GM18519 (cell line): ENCODE data around the gene CHM.
"Not testable (repeated sequence)": the region's sequence is repeated elsewhere in the genome, so short reads cannot be mapped to it uniquely, and the experiment has no call there.

Source experiments
- ATAC-seq: cut with Tn5 transposase; IDR thresholded peaks from one replicate; pipeline ENCODE4 v1.9.1; 2021; ENCODE audit warnings: mild to moderate bottlenecking, moderate library complexity; ENCODE audit not compliant: unreplicated experiment, low FRiP score

The CHM gene

DNA sequence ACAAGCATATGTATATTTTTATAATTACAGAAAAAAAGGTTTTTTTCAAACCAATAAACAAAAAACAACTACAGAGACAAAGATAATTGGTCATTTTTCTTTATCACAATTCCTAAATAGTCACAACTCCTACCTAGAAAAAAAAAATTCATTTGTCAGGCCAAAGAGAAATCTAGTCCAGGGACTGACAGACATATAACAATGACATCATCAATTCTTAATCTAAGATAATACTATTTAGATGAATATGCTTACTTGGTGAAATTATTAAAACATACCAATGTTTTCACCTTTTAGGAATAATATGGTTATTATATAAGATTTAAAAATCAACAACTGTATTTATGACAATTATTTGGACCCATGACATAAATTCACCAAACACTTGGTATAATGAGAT lies 48.4 kb downstream of the CHM start:
- ATAC-seq, result no peak

DNA sequence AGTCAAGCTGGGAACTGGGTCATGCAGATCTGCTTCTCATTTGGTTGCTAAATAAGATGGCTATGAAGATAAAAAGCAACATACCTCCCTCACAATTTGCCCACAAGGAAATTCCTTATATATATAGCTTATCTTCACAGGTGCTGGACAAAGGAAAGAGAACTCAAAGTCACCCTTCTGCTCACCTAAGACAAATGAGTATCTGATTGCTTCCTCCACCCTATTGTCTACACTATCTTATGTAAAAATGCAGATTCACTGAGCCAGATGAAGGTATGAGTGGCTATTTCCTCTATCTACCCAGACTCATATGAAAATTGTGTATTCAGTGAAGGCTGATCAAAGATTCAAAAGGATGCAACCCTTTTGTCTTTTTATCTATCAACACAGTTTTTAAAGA lies 50.8 kb downstream of the CHM start:
- no peak for ATAC-seq

DNA sequence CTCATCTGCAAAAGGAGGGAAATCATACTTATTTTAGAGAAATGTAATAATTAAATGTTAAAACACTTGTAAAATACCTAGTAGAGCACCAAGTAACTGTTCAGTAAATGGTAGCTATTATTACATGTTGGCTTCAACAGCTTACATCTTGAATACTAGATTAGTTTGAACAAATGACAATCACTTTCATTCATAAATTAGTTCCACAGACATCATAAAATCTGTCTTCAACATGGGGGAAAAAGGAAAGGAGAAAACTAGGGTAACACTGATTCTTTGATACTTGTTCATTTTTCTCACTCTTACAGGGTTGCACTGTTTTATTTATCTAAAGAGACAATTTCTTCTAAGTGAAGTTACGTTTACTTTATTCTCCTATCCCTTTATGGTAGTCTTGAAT lies 51.7 kb downstream of the CHM start:
- ATAC-seq, result no peak

DNA sequence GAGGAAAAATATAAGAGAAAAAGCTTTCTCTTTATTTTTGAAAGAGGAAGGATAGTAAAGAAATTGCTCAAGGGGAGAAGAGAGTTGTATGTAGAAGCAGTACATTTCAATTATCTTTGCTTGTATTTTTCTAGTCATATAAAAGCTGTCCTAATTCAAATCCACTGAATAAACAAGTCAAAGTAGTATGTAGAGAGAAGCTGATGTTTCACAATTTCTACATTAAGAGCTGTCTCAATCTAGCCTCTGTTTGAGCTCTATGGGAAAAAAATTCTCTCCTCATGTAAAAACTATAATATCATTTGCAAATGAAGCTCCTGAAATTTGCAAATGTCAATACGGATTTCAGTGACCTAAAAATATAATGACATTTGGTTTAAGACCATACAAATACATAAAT lies 52.6 kb downstream of the CHM start:
- ATAC-seq, result no peak

DNA sequence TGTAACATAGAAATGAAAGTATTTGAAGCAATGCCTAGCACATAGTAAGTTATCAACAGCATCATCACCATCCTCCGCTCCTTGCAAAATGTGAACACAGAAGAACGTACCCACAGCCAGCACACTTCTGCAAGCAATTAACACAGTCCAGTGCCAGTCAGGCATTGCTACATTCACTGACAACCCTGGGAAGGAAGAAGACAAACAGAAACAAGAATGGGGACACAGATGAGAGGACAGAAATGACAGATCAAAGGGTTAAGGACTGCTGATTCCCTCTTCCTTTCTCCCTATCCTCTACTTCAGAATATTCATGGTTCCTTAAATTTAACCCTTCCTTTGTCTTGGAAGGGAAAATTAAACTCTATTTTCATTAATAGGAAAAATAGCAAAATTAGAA lies 53.1 kb downstream of the CHM start:
- ATAC-seq, result no peak

DNA sequence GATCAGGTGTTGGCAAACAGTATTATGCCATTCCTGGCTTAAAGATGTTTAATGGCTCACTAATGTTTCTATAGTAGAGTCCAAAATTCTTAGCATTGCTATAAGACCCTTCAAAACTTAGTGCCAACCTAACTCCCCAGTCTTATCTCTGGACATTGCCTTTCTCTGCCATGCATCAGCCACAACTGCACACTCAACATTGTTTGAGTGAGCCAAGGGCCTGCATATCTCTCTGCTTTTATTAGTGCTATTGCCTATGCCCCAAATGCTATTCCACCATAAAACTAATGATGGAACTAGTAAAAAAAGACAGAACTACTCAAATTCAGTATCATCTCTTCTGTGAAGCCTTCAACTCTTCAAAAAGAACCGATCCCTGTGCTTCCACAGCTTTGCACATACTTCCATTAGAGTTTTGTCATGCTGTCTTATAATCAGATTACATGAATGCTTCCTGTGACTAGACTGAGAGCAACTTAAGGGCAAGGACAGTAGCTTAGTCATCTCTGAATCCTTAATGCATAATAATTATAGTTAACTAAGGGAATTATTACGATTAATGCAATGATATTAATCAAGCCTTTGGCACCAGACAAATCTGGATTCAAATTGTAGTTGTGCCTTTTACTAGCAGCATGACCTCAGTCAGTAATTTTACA lies 53.7 kb downstream of the CHM start:
- ATAC-seq, result no peak

DNA sequence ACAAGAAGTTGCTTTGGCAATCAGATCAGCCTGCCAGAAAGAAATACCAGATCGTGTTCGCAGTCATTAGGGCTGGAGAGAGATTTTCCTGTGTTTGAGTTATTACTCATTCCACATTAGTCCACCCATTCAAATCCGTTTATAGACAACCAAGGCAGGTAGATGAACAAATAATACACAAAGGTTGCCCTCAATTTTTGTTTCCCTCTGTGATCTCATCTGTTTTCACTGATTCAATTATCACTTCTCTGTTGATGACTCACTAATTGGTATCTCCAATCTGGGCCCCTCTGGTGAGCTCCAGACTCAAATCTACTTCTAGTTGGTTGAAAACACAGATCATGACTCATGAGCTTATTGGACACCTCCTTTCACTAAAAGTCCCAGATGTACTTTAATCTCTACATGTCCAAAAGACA lies 54.5 kb downstream of the CHM start:
- no peak for ATAC-seq

DNA sequence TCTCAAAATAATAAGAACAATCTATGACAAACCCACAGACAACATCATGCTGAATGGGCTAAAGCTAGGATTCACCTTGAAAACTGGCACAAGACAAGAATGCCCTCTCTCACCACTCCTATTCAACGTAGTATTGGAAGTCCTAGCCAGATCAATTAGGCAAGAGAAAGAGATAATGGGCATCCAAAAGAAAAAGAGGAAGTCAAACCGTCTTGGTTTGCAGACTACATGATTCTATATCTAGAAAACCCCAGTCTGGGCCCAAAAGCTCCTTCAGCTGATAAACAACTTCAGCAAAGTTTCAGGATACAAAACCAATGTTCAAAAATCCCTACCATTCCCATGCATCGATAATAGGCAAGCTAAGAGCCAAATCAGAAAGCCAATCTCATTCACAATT lies 59.0 kb downstream of the CHM start:
- ATAC-seq, result no peak

DNA sequence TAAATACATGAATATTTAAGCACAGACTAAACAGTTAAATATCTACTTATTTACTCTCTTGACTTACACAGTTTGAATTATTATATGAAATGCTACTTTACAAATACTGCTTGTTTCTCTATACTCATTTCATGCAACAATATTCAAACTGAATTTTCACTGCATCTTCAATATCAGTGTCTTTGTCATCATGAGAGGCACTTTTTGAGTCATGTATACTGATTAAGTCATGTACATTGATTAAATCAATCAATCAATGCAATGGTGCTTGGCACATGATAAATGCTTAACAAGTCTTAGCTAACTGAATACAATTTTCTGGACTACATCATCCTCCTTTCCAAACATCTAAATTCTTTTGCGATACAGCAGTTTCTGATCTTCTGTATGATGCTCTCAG lies 67.1 kb downstream of the CHM start:
- no peak for ATAC-seq

DNA sequence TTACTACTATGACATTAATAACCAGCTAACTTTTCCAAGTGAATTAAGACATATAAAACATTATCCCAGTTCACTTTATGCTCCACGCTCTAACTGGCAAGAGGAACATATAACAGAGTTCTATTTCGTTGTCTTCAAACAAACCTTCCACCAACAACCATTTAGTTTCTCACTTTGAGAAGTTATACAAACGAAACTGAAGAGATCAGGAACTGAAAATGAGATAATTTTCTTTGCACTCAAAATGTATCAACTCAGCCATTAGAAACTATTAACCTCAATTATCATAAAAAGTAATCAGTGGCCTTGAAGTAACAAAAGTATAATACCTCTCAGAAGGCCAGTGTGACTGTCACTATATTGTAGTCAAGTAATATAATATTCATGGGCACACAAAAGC lies 70.1 kb downstream of the CHM start:
- no peak for ATAC-seq

DNA sequence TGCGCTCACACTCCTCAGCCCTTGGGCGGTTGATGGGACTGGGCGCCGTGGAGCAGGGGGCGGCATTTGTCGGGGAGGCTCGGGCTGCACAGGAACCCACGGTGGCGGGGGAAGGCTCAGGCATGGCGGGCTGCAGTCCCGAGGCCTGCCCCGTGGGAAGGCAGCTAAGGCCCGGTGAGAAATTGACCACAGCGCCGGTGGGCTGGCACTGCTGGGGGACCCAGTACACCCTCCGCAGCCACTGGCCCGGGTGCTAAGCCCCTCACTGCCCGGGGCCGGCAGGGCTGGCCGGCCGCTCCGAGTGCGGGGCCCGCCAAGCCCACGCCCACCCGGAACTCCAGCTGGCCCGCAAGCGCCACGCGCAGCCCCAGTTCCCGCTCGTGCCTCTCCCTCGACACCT lies 75.0 kb downstream of the CHM start:
- ATAC-seq, result not testable (repeated sequence)

DNA sequence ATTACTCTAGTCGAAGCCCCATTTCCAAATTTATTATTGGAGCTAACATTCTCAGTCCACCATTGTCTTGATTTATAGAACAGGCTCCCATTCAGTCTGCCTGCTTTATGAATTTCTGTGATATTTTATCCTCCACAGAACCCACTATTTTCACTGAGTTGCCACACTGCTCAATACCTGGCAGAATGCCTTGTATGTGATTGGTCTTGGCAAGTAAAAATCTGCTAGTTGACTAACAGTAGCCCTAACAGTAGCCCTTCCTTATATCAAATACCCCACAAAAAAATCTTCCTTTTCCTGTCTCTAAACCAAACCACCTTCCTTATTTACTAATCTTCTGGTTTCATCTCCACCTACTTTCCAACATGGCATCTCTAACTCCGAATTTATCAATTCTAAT lies 82.6 kb downstream of the CHM start:
- no peak for ATAC-seq

DNA sequence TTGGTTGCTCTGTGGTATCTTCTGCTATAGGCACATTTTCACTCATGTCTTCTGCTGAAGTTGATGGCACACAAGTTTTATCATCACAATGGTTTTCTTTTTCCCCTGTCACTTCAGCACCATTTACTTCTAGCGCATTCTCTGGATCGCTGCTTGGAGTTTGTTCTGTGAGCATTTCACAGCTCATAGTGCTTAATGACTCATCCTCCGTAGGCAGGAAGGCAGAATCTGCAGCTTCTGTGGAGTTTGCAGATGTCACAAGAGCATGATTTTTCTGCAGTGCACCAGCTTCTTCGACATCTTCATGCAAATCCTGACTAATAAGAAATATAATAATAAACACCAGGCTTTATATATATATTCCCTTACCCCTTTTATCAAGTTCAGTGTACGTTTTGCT lies 83.6 kb downstream of the CHM start:
- ATAC-seq, result no peak

DNA sequence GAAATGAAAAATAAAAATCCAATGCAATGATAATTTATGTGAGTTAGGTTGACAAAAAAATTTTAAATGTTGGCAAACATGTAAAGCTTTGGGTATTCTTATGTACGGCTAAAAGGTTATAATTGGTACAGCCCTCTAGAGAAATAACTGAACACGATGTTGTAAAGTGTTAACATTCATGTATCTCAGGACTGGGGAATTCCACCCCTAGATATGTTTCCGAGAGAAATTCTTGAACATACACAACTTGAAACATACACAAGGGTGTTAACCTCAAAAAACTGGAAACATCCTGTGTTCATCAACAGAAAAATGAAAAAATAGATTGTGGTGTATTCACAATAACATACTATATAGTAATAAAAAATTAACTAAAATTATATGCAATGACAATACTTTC lies 91.8 kb downstream of the CHM start:
- ATAC-seq, result no peak

DNA sequence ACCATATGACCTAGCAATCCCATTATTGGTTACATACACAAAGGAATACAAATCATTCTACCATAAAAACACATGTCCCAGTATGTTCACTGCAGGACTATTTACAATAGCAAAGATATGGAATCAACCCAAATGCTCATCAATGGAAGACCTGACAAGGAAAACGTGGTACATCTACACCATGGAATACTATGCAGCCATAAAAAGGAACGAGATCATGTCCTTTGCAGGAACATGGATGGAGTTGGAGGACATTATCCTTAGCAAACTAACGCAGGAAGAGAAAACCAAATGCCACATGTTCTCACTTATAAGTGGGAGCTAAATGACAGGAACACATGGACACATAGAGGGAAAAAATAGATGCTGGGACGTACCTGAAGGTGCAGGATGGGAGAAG lies 102.6 kb downstream of the CHM start:
- ATAC-seq, result not testable (repeated sequence)

DNA sequence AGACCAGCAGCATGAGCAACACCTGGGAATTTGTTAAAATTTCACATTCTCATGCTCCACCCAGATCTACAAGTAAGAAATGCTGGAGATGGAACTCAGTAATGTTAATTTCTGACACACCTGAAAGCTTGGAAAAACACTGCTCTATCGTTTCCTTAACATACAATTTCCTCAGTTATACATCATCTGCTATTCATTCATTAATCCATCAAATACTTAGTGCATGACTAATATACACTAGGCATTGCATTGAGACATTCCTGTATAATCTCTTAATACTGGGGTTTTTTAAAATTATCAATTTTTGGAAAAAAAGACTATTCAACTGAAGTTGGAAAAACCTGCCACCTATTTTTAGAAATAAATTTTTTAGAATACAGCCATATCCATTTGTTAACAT lies 106.1 kb downstream of the CHM start:
- ATAC-seq, result no peak

DNA sequence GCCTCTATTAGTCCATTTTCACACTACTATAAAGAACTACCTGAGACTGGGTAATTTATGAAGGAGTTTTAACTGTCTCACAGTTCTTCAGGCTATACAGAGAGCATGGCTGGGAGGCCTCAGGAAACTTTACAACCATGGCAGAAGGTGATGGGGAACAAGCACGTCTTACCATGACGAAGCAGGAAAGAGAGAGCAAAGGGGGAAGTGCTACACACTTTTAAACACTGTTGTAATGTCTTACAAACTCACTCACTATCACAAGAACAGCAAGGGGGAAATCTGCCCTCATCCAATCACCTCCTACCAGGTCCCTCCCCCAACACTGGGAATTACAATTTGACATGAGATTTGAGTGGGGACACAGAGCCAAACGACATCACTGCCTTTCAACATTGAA lies 107.4 kb downstream of the CHM start:
- ATAC-seq, result not testable (repeated sequence)

DNA sequence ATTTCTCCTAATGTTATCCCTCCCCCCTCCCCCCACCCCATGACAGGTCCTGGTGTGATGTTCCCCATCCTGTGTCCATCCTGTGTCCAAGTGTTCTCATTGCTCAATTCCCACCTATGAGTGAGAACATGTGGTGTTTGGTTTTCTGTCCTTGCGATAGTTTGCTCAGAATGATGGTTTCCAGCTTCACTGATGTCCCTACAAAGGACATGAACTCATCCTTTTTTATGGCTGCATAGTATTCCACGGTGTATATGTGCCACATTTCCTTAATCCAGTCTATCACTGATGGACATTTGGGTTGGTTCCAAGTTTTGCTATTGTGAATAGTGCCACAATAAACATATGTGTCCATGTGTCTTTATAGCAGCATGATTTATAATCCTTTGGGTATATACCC lies 113.0 kb downstream of the CHM start:
- not testable (repeated sequence) for ATAC-seq

DNA sequence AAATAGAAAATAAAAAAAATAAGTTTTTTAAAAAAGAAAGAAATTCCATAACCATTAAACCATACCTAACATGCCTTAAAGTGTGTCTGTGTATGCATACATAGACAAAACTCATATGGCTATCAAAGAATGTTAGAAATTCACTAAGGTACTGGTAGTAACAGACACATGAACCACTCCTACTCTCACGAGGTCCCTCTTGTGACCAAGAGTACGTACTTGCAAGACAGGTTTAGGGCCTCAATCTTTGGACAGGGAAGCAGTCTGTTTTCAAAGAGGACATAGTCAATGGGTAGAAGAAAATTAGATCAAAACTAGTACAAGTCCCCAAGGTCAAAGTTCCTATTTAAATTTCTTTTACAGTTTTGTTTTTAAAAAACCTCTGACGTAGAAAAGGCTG lies 117.3 kb downstream of the CHM start:
- ATAC-seq, result no peak

DNA sequence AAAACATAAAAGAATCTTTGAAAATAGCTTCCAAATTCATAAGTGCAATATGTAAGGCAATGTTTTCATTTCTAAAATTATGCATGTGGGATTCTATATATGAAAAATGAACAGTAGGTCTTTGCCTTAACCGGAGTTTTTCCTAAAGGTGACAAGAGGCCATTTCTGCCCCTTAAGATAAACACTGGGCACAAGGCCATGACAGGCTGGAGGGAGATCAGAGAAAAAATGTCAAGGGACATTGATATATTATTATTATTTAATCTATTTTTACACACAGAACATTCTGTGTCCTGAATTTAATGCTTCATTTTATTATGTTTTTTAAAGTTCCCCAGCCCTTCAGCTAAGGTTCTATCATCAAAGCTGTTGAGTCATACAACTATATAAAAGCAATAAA lies 118.8 kb downstream of the CHM start:
- no peak for ATAC-seq

DNA sequence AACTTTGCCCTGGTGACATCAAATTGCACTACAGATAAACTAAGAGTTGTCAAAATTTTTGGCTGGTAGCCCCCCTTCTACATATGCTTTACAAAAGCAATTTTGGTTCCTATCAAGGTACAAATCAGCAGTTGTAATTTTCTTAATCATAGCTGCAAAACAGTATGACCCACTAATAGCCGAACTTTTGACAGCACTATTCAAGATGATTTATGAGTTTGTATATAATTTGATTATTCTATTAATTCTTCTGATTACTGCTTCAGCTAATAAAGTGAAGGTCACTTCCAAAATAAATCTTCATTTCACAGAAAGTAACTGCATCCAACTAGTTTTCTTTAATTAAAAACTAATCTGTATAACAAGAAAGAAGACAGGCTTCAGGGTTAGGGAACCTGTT lies 119.6 kb downstream of the CHM start:
- no peak for ATAC-seq

DNA sequence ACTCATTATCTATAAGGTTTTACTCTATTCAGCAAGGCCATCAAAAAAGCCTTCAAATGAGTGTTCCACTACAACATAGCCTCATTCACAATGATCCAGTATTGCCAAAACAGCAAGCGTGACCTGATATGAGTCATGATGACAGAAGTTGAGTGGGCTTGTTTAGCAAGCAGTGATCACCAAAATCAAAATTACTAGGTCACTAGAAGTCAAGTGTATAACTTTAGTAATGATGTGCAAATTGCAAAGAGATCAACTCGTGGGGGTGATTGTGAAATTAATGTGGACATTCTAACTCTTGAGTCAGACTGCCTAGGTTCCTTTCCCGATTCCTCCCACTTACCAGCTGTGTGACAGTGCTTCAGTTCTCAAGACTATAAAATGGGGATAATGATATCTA lies 124.5 kb downstream of the CHM start:
- ATAC-seq, result no peak

DNA sequence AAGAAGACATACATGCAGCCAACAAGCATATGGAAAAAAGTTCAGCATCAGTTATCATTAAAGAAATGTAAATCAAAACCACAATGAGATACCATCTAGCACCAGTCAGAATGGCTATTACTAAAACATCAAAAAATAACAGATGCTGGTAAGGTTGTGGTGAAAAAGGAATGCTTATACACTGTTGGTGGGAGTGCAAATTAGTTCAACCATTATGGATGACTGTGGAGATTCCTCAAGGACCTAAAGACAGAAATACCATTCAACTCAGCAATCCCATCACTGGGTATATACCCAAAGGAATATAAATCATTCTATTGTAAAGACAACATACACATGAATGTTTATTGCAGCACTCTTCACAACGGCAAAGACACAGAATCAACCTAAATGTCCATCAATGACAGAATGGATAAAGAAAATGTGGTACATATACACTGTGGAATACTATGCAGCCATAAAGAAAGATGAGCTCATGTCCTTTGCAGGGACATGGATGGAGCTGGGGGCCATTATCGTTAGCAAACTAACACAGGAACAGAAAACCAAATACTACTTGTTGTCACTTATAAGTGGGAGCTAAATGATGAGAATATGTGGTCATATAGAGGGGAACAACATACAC lies 130.6 kb downstream of the CHM start:
- ATAC-seq, result not testable (repeated sequence)
